GOT3 (cell line): ENCODE data around the gene AMIGO3.

ENCODE experiments used
- DNase-seq: peaks from one replicate; lab custom pipeline; 2025; ENCODE audit warnings: mixed read lengths; lab: John Stamatoyannopoulos, UW

Gene AMIGO3

GRCh38 chr3:49725906-49726681, 6.6 kb upstream of the AMIGO3 start:
- DNase-seq, result no peak

- DNase-seq, result no peak
Observed at GRCh38 chr3:49724586-49724985, 5.1 kb upstream of the AMIGO3 start.

- DNase-seq, result peak; percentile 86
Observed at GRCh38 chr3:49723628-49724551, 4.4 kb upstream of the AMIGO3 start, which contains the start of gene GMPPB. GMPPB (minus strand) TSS chr3:49723951; CDS start chr3:49723726, 225 bp downstream.

GRCh38 chr3:49723296-49723627, 3.8 kb upstream of the AMIGO3 start:
- DNase-seq, result no peak

GRCh38 chr3:49722896-49723295, 3.4 kb upstream of the AMIGO3 start:
- no peak for DNase-seq

GRCh38 chr3:49721896-49722781, 2.7 kb upstream of the AMIGO3 start:
- DNase-seq, result no peak

- no peak for DNase-seq
Observed at GRCh38 chr3:49721596-49721895, 2.1 kb upstream of the AMIGO3 start.

GRCh38 chr3:49720855-49721595, 1.5 kb upstream of the AMIGO3 start:
- no peak for DNase-seq

- DNase-seq, result no peak
Observed at GRCh38 chr3:49718858-49719213, 648 bp downstream of the AMIGO3 start.

GRCh38 chr3:49717959-49718857, 1.3 kb downstream of the AMIGO3 start:
- no peak for DNase-seq

- no peak for DNase-seq
Observed at GRCh38 chr3:49717211-49717958, 2.1 kb downstream of the AMIGO3 start.

- DNase-seq, result no peak
Observed at GRCh38 chr3:49716691-49717210, 2.7 kb downstream of the AMIGO3 start.

GRCh38 chr3:49716169-49716568, 3.3 kb downstream of the AMIGO3 start:
- DNase-seq, result no peak

GRCh38 chr3:49715611-49716121, 3.8 kb downstream of the AMIGO3 start:
- no peak for DNase-seq

- no peak for DNase-seq
Observed at GRCh38 chr3:49714728-49715550, 4.5 kb downstream of the AMIGO3 start.

GRCh38 chr3:49713336-49714105, 6.0 kb downstream of the AMIGO3 start:
- no peak for DNase-seq

- no peak for DNase-seq
Observed at GRCh38 chr3:49712631-49713317, 6.7 kb downstream of the AMIGO3 start.
